ENCODE data around the gene SFT2D1. TPM values are rescaled to one million over a fixed set of nuclear protein-coding genes. Genes with fewer than 3 reads are reported as not detected.

SFT2D1 gene
- total RNA-seq, 1 donor from 2014 or later = 48.9 TPM

DNA sequence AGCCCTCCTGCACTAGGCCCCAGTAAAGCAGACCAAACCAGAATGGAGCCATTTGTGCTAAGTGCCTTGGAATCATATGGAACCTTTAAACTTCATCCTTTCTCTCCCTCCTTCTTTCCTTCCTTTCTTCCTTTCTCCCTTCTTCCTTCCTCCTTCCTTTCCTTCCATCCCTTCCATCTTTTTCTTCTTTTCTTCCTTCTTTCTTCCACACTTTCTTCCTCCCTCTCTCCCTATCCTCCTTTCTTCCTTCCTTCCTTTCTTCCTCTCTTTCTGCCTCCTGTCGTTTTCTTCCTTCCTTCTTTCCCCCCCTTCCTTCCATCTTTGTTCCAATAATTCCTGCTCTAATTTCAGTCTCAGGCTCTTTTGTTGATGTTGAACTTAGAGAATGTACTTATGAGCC lies 11.2 kb upstream of the SFT2D1 start:
- no peaks in the 10 kb centered on the region for H3K27me3 ChIP-seq
- Mint-ChIP-seq H3K27me3 (ENCODE audit: insufficient read depth, low read depth) (peaks cover 5% of the 10 kb centered on the region), H3K27ac (no peak overlapping the region), H3K4me3 (no peak overlapping the region), H3K9me3 (peaks cover 6% of the 10 kb centered on the region), H3K36me3 (no peaks in the 10 kb centered on the region), H3K4me1 (peaks cover 12% of the 10 kb centered on the region)
- H3F3A ChIP-seq (ENCODE audit: low read depth) = no peaks in the 10 kb centered on the region
- H3K4me1 ChIP-seq = peaks cover 11% of the 10 kb centered on the region
- H3K79me2 ChIP-seq (ENCODE audit: low read depth) = no peaks in the 10 kb centered on the region
- no peaks in the 10 kb centered on the region for H3K36me3 ChIP-seq
- H3K4me2 ChIP-seq = no peak overlapping the region
- H2AFZ ChIP-seq (replicated peaks) = no peak overlapping the region
- no peak overlapping the region for H3K9ac ChIP-seq
- no peak for TF ChIP-seq EZH2 (IDR thresholded peaks at IDR 0.05)
- H4K20me1 ChIP-seq (ENCODE audit: low read depth) = no peaks in the 10 kb centered on the region
- no peak overlapping the region for H3K27ac ChIP-seq
- DNase-seq (ENCODE audit: low spot score) = no peak
- no peak overlapping the region for H3K4me3 ChIP-seq
- H3K9me3 ChIP-seq (ENCODE audit: low read depth) = no peaks in the 10 kb centered on the region

DNA sequence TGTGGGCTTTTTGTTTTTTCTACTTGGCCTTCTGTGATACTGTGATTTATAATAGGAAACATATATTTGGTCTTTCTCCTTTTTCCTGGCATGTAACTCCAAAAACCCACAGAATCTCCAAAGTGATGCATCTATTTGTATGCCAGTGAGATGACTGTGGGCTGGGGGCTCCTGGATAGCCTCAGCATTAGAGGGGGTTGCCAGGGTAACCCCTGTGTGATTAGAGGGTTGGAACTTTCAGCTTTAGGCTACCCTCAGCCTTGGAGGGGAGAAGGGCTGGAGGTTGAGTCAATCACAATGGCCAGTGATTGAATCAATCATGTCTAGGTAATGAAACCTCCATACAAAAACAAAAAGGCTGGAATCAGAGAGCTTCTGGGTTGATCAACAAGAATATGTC lies 10.6 kb upstream of the SFT2D1 start:
- H3K36me3 Mint-ChIP-seq = no peaks in the 10 kb centered on the region
- H3K27me3 Mint-ChIP-seq (ENCODE audit: insufficient read depth, low read depth) = peaks cover 5% of the 10 kb centered on the region
- peaks cover 12% of the 10 kb centered on the region for H3K4me1 Mint-ChIP-seq
- no peak overlapping the region for H2AFZ ChIP-seq (replicated peaks)
- H3K9ac ChIP-seq = no peak overlapping the region
- H3K4me3 Mint-ChIP-seq = no peak overlapping the region
- DNase-seq (ENCODE audit: low spot score) = no peak
- H3K27me3 ChIP-seq = no peaks in the 10 kb centered on the region
- no peaks in the 10 kb centered on the region for H3K36me3 ChIP-seq
- H3K9me3 Mint-ChIP-seq = peaks cover 6% of the 10 kb centered on the region
- H3K4me2 ChIP-seq = no peak overlapping the region
- no peaks in the 10 kb centered on the region for H3K79me2 ChIP-seq (ENCODE audit: low read depth)
- no peak for TF ChIP-seq EZH2phosphoT487 (IDR thresholded peaks at IDR 0.05)
- no peaks in the 10 kb centered on the region for H3K9me3 ChIP-seq (ENCODE audit: low read depth)
- no peaks in the 10 kb centered on the region for H4K20me1 ChIP-seq (ENCODE audit: low read depth)
- H3K27ac ChIP-seq = no peak overlapping the region
- no peaks in the 10 kb centered on the region for H3F3A ChIP-seq (ENCODE audit: low read depth)
- no peak overlapping the region for H3K27ac Mint-ChIP-seq
- peaks cover 11% of the 10 kb centered on the region for H3K4me1 ChIP-seq
- H3K4me3 ChIP-seq = no peak overlapping the region

DNA sequence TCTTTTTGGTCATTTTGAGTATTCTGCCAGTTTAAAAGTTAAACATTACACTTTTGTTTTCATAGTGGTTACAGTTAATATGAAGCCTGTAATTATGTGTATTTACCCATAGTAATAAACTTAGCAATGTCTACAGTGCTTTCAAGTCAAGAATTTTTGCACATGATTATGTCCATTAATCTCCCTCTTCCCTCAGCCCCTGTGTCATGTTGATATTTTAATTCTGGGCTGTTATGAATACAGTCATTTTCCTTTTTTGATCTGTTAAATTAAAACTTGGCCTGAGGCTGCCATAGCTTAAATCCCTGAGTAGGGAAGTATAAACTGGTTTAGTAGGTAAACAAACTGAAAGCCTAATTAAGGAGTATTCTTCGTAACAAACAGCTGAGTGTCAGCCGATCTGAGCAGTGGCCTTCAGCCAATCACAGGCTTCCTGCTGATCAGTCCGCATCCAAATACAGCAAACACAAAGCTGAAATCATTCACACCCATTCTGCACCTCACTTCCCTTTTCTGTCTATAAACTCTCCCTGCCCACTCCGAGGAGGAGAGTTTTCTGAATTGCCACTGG lies 9.5 kb upstream of the SFT2D1 start:
- TF ChIP-seq EZH2 (IDR thresholded peaks at IDR 0.05) (no peak), EZH2phosphoT487 (IDR thresholded peaks at IDR 0.05) (no peak)
- TF ChIP-seq, protein P1, sequence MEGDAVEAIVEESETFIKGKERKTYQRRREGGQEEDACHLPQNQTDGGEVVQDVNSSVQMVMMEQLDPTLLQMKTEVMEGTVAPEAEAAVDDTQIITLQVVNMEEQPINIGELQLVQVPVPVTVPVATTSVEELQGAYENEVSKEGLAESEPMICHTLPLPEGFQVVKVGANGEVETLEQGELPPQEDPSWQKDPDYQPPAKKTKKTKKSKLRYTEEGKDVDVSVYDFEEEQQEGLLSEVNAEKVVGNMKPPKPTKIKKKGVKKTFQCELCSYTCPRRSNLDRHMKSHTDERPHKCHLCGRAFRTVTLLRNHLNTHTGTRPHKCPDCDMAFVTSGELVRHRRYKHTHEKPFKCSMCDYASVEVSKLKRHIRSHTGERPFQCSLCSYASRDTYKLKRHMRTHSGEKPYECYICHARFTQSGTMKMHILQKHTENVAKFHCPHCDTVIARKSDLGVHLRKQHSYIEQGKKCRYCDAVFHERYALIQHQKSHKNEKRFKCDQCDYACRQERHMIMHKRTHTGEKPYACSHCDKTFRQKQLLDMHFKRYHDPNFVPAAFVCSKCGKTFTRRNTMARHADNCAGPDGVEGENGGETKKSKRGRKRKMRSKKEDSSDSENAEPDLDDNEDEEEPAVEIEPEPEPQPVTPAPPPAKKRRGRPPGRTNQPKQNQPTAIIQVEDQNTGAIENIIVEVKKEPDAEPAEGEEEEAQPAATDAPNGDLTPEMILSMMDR (IDR thresholded peaks at IDR 0.05) = no peak
- Histone ChIP-seq H3F3A (ENCODE audit: low read depth) (no peaks in the 10 kb centered on the region), H4K20me1 (ENCODE audit: low read depth) (no peaks in the 10 kb centered on the region), H3K36me3 (no peaks in the 10 kb centered on the region), H3K27me3 (no peaks in the 10 kb centered on the region), H3K9ac (no peak overlapping the region), H3K27ac (no peak overlapping the region), H3K9me3 (ENCODE audit: low read depth) (no peaks in the 10 kb centered on the region), H3K4me2 (peak overlapping the region; percentile 8), H3K4me1 (peaks cover 11% of the 10 kb centered on the region), H3K4me3 (no peak overlapping the region), H3K79me2 (ENCODE audit: low read depth) (no peaks in the 10 kb centered on the region), H2AFZ (replicated peaks) (peak overlapping the region; percentile 19)
- DNase-seq (ENCODE audit: low spot score) = peak; percentile 41
- Mint-ChIP-seq H3K27ac (no peak overlapping the region), H3K9me3 (peaks cover 6% of the 10 kb centered on the region), H3K36me3 (no peaks in the 10 kb centered on the region), H3K4me1 (peaks cover 12% of the 10 kb centered on the region), H3K27me3 (ENCODE audit: insufficient read depth, low read depth) (peaks cover 5% of the 10 kb centered on the region), H3K4me3 (peak overlapping the region; percentile 33)

GRCh38 chr6:166348305-166348949 lies 6.1 kb upstream of the SFT2D1 start:
- Mint-ChIP-seq H3K4me3 (no peak overlapping the region), H3K9me3 (peaks cover 6% of the 10 kb centered on the region), H3K27me3 (ENCODE audit: insufficient read depth, low read depth) (no peaks in the 10 kb centered on the region), H3K4me1 (peaks cover 18% of the 10 kb centered on the region), H3K36me3 (no peaks in the 10 kb centered on the region), H3K27ac (no peak overlapping the region)
- Histone ChIP-seq H3K27ac (no peak overlapping the region), H3K36me3 (no peaks in the 10 kb centered on the region), H3K79me2 (ENCODE audit: low read depth) (peaks cover under 1% of the 10 kb centered on the region), H3K9ac (no peak overlapping the region), H3K4me2 (no peak overlapping the region), H2AFZ (replicated peaks) (no peak overlapping the region), H3F3A (ENCODE audit: low read depth) (no peaks in the 10 kb centered on the region), H3K9me3 (ENCODE audit: low read depth) (no peaks in the 10 kb centered on the region), H3K27me3 (no peaks in the 10 kb centered on the region), H4K20me1 (ENCODE audit: low read depth) (no peaks in the 10 kb centered on the region), H3K4me3 (no peak overlapping the region), H3K4me1 (peaks cover 13% of the 10 kb centered on the region)
- no peak for TF ChIP-seq EZH2 (IDR thresholded peaks at IDR 0.05)
- no peak for TF ChIP-seq EZH2phosphoT487 (IDR thresholded peaks at IDR 0.05)
- DNase-seq (ENCODE audit: low spot score) = no peak
